HepG2 (cell line): ENCODE measurements around the gene SGCE.

Source experiments
- CAMTA2 ChIP-seq: sonication (generic); formaldehyde crosslinking; IDR thresholded peaks from 2 replicates; pipeline ENCODE4 v1.4.0; 2020; ENCODE audit warnings: mild to moderate bottlenecking, missing genetic modification reagents, borderline replicate concordance
- TAF1 ChIP-seq: sonication (generic); formaldehyde crosslinking; IDR thresholded peaks from 2 replicates; pipeline ENCODE4 v1.4.0; 2020; ENCODE audit warnings: missing genetic modification reagents
- ZNF564 ChIP-seq: sonication (generic); formaldehyde crosslinking; IDR thresholded peaks from 2 replicates; pipeline ENCODE4 v1.8.1; 2023; ENCODE audit warnings: mild to moderate bottlenecking, missing genetic modification reagents
- ZXDC ChIP-seq: sonication (generic); formaldehyde crosslinking; IDR thresholded peaks from 2 replicates; pipeline ENCODE4 v1.5.0; 2020; ENCODE audit warnings: mild to moderate bottlenecking, missing genetic modification reagents
- ZZZ3 ChIP-seq: sonication (generic); formaldehyde crosslinking; IDR thresholded peaks from 2 replicates; pipeline ENCODE4 v1.4.0; 2020; ENCODE audit warnings: missing genetic modification reagents, mild to moderate bottlenecking, borderline replicate concordance

GRCh38 chr7:94649450-94649849 is 6.5 kb downstream of the SGCE start:
- TF ChIP-seq CAMTA2 (CRISPR knock-in tag) (no peak), ZZZ3 (no peak), ZNF564 (no peak), ZXDC (CRISPR knock-in tag) (no peak), TAF1 (CRISPR knock-in tag) (no peak)
